HG03066 (cell line): Measurements from ENCODE around the gene UFC1.
A peak's percentile ranks its signal among the peaks of the same experiment; 100 is the strongest.

ENCODE experiments used
- ATAC-seq: cut with Tn5 transposase; IDR thresholded peaks from one replicate; pipeline ENCODE4 v1.9.1; 2021; ENCODE audit warnings: low read depth; ENCODE audit not compliant: unreplicated experiment

Gene UFC1

DNA sequence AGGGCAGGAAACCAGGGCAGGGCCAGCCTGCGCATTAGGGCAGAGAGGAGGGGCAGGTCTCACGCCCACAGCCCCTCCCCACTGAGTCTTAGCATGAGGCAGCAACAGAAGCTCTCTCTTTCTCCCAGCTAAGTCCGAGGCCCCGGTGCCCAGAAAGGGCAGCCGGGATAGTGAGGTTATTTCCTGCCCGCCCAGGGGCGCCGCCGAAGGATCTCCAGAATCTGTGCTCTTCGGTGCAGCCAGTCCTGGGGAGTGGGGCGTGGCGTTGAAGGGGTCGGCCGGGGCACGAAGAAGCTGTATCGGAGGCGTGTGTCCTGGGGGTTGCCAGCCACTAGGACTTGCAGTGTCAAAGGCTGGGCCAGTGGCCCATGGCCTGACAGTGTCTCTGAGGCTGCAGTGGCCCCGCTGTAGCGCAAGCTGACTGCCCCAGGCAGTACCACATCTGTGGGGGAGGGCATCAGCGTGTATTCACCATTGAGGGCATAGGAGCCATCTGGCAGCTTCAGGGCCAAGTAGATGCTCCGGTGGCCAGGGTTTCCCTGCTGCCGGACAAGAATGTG, 37.3 kb downstream of the UFC1 start:
- no peak for ATAC-seq

DNA sequence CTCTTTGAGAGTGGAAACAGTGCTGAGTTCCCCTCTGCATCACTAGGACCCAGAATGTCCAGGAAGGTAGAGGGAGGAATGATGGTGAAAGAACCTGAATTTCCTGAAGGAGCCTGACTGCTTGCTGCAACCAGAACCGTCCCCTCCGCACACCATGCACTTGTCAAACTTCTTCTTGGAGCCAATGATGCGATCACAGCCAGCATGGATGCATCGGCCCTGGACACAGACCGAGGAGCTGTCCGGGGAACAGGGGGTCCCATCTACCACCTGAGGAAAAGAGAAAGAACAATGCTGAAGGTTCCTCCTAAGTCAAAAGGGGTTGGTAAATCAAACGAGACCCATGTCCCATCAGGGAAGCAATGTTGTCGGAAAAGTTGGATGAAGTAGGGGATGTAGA, 38.2 kb downstream of the UFC1 start:
- ATAC-seq, result no peak

DNA sequence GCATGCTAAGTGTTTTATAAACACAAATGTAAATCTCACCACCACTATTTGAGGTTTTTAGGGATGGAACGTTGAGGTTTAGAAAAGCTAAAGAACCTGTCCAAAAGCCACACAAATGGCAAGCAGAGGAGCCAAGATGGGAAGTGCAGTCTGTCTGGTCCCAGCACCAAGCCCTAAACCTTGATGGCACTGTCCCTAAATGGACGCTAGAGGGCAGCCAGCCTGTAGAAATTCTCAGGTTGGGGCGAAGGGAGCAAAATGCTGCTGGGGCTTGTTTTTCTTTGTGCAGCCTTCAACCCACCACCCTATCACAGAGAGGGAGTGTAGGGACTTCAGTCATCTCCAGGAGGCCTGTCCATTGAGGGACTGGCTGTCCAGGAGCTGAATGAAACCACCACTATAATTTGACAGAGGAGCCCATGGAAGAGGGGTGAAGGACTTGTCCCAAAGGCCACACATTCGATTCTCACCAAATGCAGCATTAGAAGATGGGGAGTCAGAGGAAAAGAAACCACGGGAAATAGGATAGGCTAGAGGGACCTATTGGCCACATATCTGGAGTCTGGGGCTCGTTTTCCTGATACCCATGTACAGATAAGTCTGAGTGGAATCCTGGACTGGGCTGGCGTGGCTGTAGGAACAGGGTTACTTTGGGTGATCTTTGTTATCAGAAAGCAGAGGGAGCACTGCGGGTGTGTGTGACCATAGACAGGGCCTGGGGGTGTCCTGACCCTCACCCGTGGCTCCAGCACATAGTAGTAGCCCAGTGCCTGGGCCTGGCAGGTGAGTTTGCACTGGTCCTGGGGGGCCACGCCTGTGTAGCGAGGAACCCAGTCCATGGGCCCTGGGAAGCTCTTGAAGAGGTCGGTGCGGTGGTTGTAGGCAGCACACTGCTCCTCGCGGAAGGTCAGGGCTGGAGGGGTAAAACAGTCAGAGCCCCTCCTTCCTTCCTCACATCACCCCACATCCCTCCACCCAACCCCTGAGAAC, 39.0 kb downstream of the UFC1 start:
- ATAC-seq, result peak; percentile 61

DNA sequence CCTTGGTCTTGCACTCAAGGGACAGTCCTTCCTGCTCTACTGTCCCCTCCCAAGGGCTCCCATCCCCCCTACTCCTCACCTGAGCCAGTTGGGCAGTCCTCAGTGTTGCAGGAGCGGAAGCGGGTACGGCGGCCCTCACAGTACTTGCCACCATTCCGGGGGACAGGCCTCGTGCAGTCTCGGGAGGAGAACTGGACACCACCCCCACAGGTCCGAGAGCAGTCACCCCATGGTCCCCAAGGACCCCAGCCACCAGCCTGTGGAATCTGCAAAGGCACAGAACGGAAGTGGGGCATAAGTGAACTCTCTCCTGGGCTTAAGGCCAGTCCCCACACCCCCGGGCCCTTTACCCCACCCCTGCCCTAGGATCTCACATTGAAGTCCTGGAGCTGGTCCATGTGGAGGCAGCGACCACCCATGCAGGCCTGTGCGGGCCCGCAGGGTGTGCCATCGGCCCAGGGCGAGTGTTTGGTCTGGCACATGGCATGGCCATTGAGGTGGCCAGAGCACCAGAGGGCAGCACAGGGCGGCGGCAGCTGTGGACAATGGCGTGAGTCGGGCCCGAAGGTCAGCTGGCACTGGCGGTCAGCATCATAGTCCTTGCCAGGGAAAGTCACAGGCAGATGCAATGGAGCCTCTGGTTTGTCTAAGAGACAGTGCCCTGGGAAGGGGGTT, 39.9 kb downstream of the UFC1 start:
- ATAC-seq, result no peak

DNA sequence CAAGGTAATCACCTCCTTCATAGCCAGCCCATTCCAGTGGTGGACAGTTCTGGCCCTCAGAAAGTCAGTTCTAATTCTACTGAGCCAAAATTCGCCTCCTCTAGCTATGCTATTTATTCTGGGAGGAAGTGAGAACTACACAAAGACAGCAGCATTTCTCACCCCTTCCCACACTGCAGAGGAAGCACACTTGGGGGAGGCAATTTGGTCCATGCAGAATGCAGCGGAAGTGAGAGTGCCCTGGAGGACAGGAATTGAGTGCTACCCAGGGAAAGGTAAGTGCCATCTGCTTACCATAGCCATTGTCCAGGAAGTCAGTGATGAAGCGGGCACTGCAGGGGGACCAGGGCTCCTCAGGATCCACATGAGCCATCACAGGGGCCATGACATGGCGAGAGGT, 41.4 kb downstream of the UFC1 start:
- no peak for ATAC-seq

DNA sequence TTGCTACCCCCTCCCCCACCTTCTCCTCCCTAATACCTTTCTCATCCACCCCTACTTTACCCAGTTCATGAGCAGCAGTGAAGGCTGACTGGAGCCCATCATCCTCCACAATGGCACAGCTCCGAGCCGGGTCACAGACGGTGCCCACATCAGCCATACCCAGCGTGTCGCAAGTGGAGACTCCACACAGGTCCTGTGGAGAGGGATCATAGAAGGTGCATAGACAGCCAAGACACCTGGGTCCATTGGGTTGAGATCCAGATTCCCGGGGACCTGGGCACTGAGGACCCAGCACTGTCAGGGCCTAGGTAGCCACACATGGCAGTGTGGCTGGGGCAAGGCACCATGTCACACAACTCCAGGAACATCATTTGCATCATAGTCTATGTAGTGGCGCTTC, 42.3 kb downstream of the UFC1 start:
- ATAC-seq, result no peak

DNA sequence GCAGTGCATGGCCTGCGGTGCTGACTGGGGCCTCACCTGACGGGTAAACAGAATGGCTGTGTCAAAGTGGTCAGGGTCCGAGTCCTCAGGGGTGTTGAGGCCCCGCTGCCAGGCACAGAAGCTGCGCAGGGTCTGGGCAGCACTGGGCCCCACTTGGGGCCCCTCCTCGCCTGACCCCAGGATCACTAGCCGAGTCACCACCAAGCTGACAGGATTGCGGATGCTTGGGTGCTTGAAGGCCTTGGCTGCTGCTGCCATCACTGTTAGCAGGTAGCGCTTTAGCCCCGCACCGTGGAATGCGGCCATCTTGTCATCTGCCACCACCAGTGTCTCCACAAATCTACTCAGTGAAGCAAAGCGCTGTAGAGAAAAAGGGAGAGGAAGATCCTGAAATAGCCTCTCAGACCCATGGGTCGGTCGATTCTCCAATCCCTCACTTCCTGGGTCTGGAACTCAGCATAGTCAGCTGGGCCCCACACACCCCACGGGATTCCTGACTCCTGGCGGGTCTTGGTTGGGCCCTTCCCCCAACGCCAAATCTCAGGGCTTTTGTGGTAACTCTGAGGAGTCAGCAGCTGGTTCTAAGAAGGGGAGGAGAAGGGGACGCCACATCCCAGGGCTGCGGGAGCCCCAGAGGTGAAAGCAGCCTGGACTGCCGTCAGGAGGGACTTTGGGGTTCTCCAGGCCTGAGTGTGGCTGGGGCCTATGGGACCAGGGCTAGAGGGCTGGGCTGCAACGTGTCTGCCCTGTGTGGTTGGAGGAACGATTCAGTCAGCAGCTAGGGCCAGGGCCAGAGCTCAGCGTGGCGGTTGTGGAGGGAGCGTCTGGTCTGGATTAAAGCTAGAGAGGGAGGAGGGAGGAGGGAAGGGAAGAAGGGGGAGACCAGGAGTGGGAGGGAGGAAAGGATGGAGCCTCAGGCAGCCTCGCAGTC, 43.0 kb downstream of the UFC1 start:
- no peak for ATAC-seq

DNA sequence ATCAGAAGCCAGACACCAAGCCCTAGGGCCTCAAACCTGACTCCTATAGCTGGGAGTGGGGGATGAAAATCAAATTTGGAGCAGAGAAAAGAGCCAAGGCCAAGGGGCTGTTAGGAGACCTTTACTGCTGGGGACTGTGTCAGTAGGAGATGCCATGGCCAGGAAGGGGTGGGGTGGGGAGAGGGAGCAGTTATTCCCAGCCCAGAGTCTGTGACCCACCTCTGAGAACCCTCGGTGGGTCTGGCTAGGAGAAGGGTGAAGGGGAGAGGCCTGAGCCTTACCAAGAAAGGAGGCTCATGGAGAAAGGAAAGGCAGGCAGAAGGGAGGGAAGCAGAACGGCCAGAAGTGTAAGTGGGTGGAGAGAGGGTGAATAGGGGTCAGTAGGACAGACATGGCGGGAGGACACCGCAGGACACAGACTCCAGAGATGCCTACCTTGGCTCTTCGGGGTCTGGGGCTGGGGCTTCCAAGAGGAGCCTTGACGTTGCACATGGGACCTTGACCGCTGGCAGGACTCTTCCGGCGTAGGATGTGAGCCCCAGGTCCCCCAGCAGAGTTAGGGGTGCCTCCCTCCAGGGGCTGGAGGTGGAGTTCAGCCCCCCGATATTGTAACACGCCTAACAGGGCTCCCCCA, 43.9 kb downstream of the UFC1 start:
- no peak for ATAC-seq

DNA sequence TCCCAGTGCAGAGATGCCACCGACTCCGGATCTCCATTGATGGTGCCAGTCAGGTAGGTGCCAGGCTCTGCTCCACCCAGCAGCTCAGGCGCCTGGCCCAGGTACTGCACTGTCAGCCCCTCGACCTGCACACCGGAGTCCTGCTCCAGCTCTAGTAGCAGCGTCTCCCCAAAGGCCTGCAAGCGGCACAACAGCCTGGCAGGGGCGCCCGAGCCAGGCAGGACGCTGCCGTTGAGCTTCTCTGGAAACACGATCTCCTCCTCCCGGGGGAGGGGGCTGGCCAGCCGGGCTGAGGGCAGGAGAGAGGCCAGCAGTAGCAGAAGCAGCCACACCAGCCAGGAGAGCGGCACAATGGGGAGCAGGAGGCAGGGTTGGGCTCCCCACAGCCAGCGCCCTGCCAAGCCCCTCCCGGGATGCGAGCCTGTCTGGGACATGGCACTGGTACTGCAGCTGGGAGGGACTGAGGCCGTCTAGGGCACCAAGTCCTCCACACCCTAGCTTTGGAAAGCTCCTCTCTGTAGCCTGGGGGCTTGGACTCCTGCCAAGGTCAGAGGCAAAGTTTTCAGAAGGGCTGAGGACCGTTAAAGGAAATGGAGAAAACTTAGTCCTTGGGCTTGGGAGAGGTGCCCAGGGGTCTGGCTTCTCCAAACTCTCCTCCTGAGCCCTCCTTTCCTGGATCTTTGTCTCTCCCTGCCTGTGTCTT, 44.6 kb downstream of the UFC1 start:
- no peak for ATAC-seq

DNA sequence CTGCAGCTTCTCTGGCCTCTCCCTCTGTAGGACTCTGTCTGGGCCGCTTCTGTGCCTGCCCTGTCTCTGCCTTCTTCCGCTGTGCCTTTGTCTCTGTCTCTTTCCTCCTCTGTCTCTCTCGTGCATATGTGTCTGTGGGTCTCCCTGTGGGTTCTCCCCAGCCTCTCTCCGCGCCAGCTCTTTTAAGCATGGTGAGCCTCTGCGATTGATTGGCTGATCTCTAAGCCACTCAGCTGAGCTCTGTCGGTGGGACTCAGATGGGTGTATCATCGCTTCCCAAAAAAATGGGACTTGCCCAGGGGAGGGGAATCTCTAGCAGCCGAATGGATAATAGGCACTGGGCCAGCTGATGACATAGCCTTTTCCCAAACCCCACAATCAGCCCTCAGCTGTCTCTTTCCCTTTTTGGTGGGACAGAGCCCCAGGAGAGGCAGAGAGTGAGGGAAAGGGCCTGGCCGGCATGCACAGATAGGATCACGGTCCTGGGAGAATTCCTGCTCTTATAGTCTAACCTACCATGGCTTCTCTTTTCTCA, 45.2 kb downstream of the UFC1 start, which contains the start of gene ADAMTS4:
TSS of gene ADAMTS4 (minus strand) at position 158 of the 535 bp plus-strand sequence. CDS start 427 bp downstream, outside the sequence.
- ATAC-seq, result no peak

DNA sequence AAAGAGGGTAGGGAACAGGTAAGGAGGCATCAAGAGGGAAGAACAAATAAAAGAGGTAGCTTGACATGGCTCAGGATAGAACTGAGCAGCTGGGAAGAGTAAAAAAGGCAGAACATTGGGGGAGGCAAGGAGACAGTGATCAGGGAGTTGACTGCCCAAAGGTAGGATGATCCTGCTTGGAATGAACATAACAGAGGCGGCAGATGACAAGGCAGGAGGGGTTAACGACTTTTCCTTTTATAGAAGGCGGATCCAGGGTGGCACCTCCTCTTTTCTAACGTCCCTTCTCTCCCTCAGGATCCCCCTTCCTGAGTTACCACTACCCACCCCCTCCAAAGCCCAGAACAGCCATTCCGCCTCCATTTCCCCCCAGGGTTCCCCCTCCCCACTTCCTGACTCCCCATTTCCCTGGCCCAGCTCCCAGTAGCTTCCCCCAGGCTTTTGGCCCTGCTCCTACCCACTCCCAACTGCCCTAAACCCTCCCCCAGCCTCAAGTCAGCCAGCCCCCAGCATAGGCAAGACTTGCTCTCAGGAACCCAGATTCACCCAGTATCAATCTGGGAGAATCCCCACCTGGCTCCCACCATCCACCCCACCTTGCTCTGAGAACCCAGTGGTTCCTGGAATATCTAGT, 45.8 kb downstream of the UFC1 start:
- ATAC-seq, result no peak

DNA sequence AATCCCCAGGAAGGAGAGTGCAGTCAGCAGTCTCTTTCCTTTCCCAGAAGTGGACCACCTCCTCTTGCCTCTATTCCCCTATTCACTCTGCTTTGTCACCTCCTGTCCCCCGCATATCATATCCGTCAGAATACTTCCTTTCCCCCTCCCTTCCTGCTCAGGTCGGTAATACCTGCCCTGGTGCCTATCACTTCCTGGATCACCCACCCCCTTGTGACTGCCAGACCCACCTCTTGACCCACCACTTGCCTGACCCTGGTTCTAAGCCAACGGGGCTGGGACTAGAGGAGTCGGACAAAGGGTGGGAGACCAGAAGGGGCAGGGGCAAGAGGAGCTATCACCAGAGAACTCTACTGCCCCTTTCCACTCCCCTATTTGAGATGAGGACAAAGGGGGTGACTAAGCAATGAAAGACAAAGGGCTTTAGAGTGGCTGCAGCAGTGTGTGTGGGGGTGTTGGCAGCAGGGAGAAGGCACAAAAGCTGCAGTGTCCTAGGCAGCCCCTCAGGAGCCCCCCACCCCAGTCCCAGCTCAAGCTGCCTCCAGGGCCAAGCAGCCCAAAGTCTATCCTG, 46.7 kb downstream of the UFC1 start:
- no peak for ATAC-seq

DNA sequence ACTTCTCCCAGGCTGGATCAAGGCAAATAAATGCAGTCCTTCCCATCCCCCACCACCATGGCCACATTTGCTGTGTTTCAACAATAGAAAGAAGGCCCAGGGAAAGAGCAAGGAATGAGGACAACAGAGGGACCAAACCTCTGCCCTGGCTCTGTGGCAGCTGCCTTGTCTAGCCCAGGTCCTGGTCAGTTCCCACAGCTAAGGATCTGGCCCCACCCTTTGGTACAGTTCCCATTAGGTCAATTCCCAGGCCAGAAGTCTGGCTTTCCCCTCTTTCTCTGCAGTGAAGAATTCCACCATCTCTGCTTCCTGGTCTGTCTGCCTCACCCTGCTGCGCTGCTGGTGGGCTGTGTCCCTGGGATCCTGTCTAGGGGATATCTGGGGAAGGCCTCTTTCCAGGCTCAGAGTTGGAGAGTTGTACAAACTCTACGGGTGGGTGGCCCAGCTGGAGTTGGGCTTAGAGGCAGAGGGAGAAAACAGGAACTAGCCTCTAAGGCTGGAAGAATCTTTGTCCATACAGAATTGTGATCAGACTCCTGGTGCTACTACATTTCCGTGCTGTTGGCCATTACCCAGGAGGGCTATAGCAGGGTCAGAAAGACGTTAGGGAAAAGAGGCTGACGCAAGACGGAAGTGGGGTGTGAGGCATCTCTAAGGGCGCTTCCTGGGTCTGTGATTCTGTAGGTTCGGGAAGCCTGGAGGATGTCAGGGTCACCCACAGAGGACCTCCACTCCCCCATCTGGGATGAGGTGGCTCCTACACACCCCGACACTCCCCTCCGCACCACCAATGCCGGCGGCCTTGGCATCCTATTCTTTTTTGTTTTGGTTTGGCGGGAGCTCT, 47.4 kb downstream of the UFC1 start:
- no peak for ATAC-seq

DNA sequence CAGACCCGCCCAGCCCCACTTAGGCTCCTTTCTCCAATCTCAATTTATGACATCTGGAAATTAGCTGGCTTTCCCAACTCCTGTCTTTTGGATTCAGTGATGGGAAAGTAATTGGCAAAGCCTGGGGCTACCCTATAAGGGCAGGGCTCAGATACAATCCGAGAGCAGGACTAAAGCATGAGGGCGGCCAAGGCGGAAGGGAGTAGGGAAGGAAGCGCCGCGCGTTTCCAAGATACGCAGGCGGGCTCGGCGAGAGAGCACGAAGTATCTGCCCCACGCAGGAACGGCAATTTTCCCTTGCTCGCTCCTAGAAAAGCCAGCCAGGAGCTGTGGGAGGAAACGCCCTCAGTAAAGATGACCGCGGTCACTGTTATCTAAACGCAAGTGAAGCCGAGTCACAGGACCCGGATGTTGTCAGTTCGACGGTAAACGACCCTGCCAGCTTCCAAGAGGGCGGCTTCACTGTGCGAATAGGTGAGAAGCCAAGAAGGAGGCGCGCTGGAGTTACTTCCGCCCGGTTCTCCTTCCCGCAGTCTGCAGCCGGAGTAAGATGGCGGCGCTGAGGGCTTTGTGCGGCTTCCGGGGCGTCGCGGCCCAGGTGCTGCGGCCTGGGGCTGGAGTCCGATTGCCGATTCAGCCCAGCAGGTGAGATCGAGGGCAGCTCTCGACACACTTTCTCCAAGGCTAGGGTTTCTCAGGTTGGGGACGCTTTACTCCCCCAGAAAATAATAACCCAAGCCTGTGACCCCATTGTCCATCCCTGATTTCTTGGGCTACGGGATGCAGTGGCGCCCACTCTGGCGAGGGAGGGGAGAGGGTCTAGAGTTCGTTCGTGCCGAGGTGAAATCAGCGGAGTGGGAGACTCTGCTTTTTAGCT, 48.3 kb downstream of the UFC1 start, which contains the start of gene NDUFS2:
TSS of gene NDUFS2 (plus strand) at position 532 of the 877 bp plus-strand sequence. CDS start at position 551, 19 bp downstream.
- ATAC-seq, result peak; percentile 97

DNA sequence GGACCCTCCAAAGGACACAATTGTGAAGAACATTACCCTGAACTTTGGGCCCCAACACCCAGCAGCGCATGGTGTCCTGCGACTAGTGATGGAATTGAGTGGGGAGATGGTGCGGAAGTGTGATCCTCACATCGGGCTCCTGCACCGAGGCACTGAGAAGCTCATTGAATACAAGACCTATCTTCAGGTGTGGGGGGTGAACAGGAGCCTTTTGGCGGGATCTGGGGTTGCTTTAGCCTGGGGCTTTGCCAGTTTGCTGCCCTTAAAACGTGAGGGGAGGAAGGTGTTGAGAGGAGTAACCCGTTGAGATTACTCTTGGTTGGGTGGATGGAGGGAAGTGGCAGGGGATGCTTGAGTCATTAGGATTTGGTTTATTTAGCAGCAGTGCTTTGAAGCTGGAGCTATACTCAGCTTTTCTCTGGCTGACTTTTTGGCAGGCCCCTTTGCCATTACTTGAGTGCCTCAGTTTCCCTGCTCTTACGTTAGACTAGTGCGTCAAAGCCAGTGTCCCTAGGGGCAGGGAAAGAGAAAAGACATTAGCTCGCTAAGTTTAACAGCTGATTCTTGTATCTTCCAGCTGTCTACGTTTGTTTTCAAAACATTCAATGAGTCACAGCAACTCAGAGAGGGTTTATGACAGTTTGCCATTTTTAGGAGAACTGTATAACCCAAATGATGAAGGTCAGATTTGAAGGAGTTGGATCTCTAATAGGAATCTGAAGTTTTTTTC, 52.8 kb downstream of the UFC1 start:
- ATAC-seq, result no peak

DNA sequence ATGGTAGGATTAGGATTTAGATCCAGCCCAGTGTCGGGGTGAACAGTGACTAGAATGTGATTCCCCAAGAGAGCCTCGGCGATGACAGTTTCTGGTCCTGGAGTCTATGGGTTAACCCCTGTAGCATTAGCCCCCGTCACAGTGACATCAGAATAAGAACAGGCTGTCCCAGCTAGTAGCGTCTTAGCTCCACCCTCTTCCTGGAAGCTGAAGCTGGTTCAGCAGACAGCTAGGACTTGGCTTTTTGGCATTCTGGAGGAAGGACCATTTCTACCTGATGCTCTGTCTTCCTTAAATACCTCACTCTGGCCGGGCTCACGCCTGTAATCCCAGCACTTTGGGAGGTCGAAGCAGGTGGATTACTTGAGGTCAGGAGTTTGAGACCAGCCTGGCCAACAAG, 53.4 kb downstream of the UFC1 start:
- ATAC-seq, result no peak
